ENCODE measurements around the gene ZKSCAN2.

- TF ChIP-seq CTCF (conservative IDR thresholded peaks at IDR 0.05; ENCODE audit: low read depth, low read length) (no peak), EZH2 (IDR thresholded peaks at IDR 0.05; ENCODE audit: borderline replicate concordance, low read depth, low read length, poor library complexity, severe bottlenecking) (no peak)
Measured at GRCh38 chr16:25189305-25189704, 68.3 kb downstream of the ZKSCAN2 start.

All from A673 (cell line).